ENCODE measurements around the gene ELMO3.

ELMO3 gene

GRCh38 chr16:67200491-67200890 is 1.6 kb downstream of the ELMO3 start:
- no peak for DNase-seq

GRCh38 chr16:67201411-67202345 is 2.7 kb downstream of the ELMO3 start:
- DNase-seq: no peak

GRCh38 chr16:67202426-67202825 is 3.5 kb downstream of the ELMO3 start:
- no peak for DNase-seq

GRCh38 chr16:67202956-67203493 is 4.1 kb downstream of the ELMO3 start:
- no peak for DNase-seq

- DNase-seq: no peak
These were observed 5.1 kb downstream of the ELMO3 start for GRCh38 chr16:67204076-67204475.

GRCh38 chr16:67206129-67206837 is 7.4 kb downstream of the ELMO3 start:
- DNase-seq: no peak

GRCh38 chr16:67206838-67207248 is 7.9 kb downstream of the ELMO3 start:
- DNase-seq: no peak

GRCh38 chr16:67207249-67208091 is 8.5 kb downstream of the ELMO3 start:
- no peak for DNase-seq

GRCh38 chr16:67208154-67208896 is 9.4 kb downstream of the ELMO3 start:
- no peak for DNase-seq

- DNase-seq: no peak
These were observed 10.6 kb downstream of the ELMO3 start for GRCh38 chr16:67209565-67209964.

- DNase-seq: no peak
These were observed 11.4 kb downstream of the ELMO3 start for GRCh38 chr16:67210069-67210937.

- no peak for DNase-seq
These were observed 12.7 kb downstream of the ELMO3 start for GRCh38 chr16:67211674-67212073.

- no peak for DNase-seq
These were observed 13.8 kb downstream of the ELMO3 start for GRCh38 chr16:67212766-67213165.

- no peak for DNase-seq
These were observed 14.5 kb downstream of the ELMO3 start for GRCh38 chr16:67213197-67214019.

GRCh38 chr16:67215706-67216105 is 16.8 kb downstream of the ELMO3 start:
- DNase-seq: no peak

GRCh38 chr16:67216612-67217490 is 17.9 kb downstream of the ELMO3 start:
- DNase-seq: no peak

GRCh38 chr16:67223992-67224391 is 25.1 kb downstream of the ELMO3 start:
- DNase-seq: no peak

- DNase-seq: peak; percentile 42
These were observed 27.4 kb downstream of the ELMO3 start for GRCh38 chr16:67226295-67226803.

Data from NCI-H2171 (cell line).